Lower lobe of right lung (tissue), 2 donors: ENCODE results near the gene BHLHE41. TPM values are rescaled to one million over a fixed set of nuclear protein-coding genes. Genes with fewer than 3 reads are reported as not detected.

Experiments
- ATAC-seq, 2 donors: fragments of 200-7000 bp; cut with Tn5 transposase; one replicate each; pipeline ENCODE4 v1.9.1; 2020 to 2022; ENCODE audit warnings: mild to moderate bottlenecking in 2 of 2, moderate library complexity in 2 of 2
- DNase-seq: peaks from one replicate; pipeline ENCODE4 v3.0.0-alpha.2; 2020
- H3K27ac ChIP-seq: fragments of 200-600 bp; one replicate; pipeline ENCODE4 v1.8.0; 2022
- H3K27me3 ChIP-seq: fragments of 200-600 bp; one replicate; pipeline ENCODE4 v1.8.0; 2022; ENCODE audit warnings: low read depth
- H3K36me3 ChIP-seq: fragments of 200-600 bp; one replicate; pipeline ENCODE4 v1.8.0; 2022; ENCODE audit warnings: mild to moderate bottlenecking
- H3K4me1 ChIP-seq: fragments of 200-600 bp; one replicate; pipeline ENCODE4 v1.8.0; 2022
- H3K4me3 ChIP-seq: fragments of 200-600 bp; one replicate; pipeline ENCODE4 v1.8.0; 2022; ENCODE audit warnings: mild to moderate bottlenecking
- H3K9me3 ChIP-seq: fragments of 200-600 bp; one replicate; pipeline ENCODE4 v1.8.0; 2022
- intact Hi-C: fragments of 100-400 bp; cut with DNase I; formaldehyde crosslinking; loops from one replicate; pipeline ENCODE4 v1.11.0; 2022
- total RNA-seq: library from RNA; stranded (reverse); fragmentation: NEBNext Ultra II Directional; extraction: Animal tissue kit (Norgen Biotek cat#: 25700); gene quantifications from one replicate; pipeline ENCODE4 v1.2.1, GENCODE V29; 2021
- TF ChIP-seq, protein P1 (sequence below): fragments of 200-600 bp; IDR thresholded peaks from one replicate; pipeline ENCODE4 v1.8.0; 2022; ENCODE audit warnings: antibody characterized with exemption, mild to moderate bottlenecking
- donor health status: DM: no; HTN: yes; CAD: no; lungs with severe emphysema.

Gene BHLHE41
- total RNA-seq, 1 donor from 2014 or later: 125 TPM

DNA sequence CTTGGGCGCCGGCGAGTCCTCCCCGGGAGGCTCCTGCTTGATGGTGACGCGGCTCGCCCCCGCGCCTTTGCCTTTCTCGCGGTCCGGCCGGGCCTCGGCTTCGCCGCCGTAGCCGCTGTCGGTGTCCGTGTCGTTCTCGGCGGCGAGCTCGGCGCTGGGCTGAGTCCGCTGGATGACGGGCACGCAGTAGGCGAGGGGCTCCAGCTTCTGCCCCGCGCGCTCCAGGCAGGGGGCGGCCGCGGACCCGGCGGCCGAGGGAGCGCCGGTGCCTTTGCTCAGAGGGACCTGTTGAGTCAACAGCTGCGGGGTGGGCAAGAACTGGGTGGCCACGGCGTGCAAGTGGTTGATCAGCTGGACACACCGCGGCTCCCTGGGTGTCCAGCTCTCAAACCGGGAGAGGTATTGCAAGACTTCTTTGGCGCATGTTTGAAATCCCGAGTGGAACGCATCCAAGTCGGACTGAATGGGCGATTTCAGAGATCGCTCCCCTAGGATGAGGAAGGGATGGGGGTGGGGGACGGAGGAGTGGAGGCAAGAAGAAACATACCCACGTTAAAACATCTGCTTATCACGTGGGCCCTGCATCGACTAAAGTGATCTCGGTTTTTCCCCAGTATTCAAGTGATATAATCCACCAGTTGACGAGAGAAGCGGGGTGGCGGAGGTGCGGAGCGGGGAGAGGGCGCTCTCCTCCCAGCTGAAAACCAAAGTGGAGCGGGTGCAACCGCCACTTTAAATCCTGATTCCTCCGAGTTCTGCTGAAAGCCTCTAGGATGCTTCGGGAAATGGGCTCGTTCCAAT, 2.0 kb downstream of the BHLHE41 start:
- TF ChIP-seq, protein P1, sequence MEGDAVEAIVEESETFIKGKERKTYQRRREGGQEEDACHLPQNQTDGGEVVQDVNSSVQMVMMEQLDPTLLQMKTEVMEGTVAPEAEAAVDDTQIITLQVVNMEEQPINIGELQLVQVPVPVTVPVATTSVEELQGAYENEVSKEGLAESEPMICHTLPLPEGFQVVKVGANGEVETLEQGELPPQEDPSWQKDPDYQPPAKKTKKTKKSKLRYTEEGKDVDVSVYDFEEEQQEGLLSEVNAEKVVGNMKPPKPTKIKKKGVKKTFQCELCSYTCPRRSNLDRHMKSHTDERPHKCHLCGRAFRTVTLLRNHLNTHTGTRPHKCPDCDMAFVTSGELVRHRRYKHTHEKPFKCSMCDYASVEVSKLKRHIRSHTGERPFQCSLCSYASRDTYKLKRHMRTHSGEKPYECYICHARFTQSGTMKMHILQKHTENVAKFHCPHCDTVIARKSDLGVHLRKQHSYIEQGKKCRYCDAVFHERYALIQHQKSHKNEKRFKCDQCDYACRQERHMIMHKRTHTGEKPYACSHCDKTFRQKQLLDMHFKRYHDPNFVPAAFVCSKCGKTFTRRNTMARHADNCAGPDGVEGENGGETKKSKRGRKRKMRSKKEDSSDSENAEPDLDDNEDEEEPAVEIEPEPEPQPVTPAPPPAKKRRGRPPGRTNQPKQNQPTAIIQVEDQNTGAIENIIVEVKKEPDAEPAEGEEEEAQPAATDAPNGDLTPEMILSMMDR: no peak
- intact Hi-C loops: no loop called here
- peaks cover 60% of the 10 kb centered on the region for H3K4me1 ChIP-seq
- ATAC-seq (peak; percentile 4 to 16), DNase-seq (peak; percentile 59)
- H3K27ac ChIP-seq: peak overlapping the region; percentile 79
- peak overlapping the region; percentile 62 for H3K4me3 ChIP-seq
- H3K36me3 ChIP-seq: no peaks in the 10 kb centered on the region
- H3K9me3 ChIP-seq: no peaks in the 10 kb centered on the region
- peaks cover 61% of the 10 kb centered on the region for H3K27me3 ChIP-seq

DNA sequence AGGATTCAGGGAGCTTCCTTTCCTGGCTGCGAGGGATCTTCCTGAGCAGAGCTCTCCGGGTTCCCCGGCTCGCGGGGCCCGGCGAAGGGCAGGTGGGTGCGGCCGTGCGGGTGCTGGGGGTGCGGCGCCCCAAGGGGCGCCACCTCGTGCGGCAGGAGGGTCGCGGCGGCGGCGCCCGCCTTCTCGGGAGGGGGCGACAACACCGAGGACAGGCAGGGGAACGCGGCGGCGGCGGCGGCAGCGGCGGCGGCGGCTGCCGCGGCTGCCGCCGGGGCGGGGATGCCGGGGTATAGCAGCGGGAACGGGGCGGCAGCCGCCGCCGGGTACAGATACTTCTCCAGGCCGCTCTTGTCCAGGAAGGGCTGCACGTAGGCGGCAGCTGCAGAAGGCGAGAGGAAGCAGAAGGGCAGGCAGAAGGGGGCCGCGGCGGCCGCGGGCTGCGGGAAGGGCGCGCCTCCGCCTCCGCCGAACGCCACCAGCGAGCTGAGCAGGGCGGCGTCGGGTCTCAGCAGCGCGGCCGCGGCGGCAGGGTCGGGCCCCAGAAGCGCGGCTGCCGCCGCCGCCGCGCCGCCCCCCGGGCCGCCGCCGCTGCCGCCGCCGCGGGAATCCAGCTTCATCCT, 2.7 kb downstream of the BHLHE41 start:
- DNase-seq (peak; percentile 67), ATAC-seq (no peak)
- TF ChIP-seq, protein P1: no peak
- Histone ChIP-seq H3K4me1 (peaks cover 60% of the 10 kb centered on the region), H3K27ac (peak overlapping the region; percentile 79), H3K27me3 (peaks cover 55% of the 10 kb centered on the region), H3K4me3 (peak overlapping the region; percentile 62), H3K9me3 (no peaks in the 10 kb centered on the region), H3K36me3 (no peaks in the 10 kb centered on the region)
- intact Hi-C loops: no loop called here

DNA sequence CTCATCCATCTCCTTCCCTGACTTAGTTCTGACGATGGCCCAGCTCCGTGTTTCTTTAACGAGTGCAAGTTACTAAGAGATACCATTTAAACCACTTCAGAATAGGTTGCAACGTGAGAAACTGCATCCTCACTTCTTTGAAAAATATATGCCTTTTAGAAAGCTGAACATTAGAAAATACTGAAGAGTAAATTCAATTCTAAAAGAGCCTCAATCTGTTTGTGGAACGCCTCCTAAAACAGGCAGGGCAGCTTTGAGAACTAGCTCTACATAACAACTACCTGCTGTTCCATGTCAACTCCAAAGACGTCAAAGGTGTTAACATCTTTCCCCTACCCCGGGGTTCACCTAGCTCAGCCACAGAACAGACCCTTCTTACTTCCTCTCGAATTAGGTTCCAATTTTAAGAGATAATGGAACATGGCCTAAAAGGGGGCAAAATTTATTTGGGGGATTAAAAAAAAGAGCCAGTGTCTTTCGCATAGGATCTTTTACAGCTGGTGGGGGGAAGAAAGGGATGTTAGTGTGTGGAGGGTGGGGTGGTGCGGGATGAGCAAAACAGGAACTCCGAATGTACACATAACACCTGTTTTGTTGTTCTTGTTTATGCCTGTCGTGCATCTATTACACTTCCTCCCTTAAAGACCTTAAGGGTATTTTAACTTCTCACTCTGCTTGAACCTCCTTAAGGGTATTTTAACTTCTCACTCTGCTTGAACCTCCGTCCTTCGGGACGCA, 3.3 kb downstream of the BHLHE41 start:
- ATAC-seq: no peak
- no peak for DNase-seq
- intact Hi-C loops: no loop called here
- Histone ChIP-seq H3K9me3 (no peaks in the 10 kb centered on the region), H3K27me3 (peaks cover 49% of the 10 kb centered on the region), H3K27ac (peak overlapping the region; percentile 79), H3K4me1 (peaks cover 54% of the 10 kb centered on the region), H3K4me3 (peak overlapping the region; percentile 62), H3K36me3 (no peaks in the 10 kb centered on the region)
- TF ChIP-seq, protein P1: no peak

DNA sequence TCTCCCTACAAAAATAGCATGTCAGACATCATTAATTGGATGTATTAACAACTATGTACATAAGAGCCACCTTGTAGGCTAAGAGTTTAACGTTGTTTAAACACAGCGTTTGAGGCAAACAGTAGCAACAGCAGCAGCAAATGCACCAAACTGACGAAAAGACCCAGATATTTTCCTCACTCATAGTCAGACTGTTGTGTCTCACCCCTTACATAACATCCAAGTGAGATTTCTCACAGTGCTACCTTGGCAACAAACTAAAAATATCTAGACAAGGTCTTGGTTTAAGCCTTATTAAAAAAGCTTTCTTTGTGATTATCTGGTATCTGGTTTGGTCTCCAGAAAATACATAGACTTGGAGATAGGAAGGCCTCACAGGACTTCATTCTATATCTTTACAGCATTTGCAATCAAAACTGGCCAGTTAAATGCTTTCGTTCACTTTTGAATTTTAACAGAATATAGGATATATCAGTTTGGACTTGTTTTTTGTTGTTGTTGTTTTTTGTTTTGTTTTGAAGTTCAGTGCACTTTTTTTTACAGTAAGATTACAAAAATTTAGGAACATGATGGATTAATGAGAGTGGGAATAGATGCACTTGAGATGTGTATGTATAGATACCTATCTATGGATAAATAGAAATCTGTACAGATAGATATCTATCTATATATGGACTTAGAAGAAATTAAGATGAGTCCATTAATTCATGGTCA, 4.1 kb downstream of the BHLHE41 start:
- Histone ChIP-seq H3K4me3 (no peak overlapping the region), H3K4me1 (peaks cover 47% of the 10 kb centered on the region)
- DNase-seq: no peak

More for the DNA sequence above, 4.1 kb downstream of the BHLHE41 start:
- TF ChIP-seq, protein P1: no peak
- Histone ChIP-seq H3K36me3 (no peaks in the 10 kb centered on the region), H3K9me3 (no peaks in the 10 kb centered on the region), H3K27me3 (peaks cover 44% of the 10 kb centered on the region), H3K27ac (peak overlapping the region; percentile 25)
- intact Hi-C loops: no loop called here
- no peak for ATAC-seq
